GM21367 (cell line): ENCODE data around the gene OLFM2.
"Not testable (repeated sequence)": the region's sequence is repeated elsewhere in the genome, so short reads cannot be mapped to it uniquely, and the experiment has no call there.

Experiments
- ATAC-seq: cut with Tn5 transposase; IDR thresholded peaks from one replicate; pipeline ENCODE4 v1.9.1; 2021; ENCODE audit not compliant: unreplicated experiment

OLFM2 gene

DNA sequence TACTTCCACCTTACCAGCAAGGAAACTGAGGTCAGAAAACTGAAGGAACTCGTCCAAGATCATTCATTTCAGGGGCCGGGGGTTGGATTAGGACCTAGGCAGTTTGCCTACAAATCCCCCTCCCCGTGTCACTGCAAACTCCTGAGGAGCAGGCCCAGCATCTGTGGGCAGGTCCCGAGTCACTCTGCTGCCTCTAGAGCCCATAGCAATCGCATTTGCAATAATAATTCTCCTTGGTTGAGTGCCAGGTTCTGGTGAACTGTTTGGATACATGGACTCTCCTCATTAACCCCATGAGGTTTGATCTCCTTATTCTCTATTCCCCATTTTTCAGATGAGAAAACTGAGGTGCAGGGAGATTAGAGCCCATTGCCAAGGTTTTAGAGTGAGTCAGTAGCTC lies 100.3 kb downstream of the OLFM2 start:
- ATAC-seq, result no peak

DNA sequence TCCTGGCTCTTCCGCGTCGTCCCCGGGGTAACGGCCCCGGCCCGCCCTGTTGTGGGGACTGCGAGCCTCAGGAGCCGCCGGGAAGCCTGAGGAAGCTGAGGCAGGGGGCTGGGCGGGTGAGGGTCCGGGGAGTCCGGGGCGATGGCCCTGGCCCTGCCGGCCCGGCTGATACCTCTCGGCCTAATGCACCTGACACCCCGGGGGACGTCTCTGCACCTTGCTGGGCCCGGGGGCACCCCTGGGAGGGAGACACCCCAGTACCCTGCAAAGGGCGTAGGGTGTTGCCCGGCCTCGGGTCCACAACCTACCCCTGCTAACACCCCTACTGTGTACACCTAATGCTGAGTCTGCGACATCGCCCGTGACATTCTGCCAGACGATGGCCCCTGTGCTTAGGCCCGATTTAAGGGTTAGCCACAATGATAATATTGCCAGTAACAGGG lies 100.8 kb downstream of the OLFM2 start:
- ATAC-seq, result no peak

- peak; percentile 86 for ATAC-seq
Measured at GRCh38 chr19:9834726-9835506, 101.4 kb downstream of the OLFM2 start, which contains the start of gene PIN1. Gene PIN1, plus strand, starts transcription at chr19:9835318. Its CDS starts 27 bp downstream, at chr19:9835345.

- no peak for ATAC-seq
Measured at GRCh38 chr19:9834307-9834725, 102.0 kb downstream of the OLFM2 start.

DNA sequence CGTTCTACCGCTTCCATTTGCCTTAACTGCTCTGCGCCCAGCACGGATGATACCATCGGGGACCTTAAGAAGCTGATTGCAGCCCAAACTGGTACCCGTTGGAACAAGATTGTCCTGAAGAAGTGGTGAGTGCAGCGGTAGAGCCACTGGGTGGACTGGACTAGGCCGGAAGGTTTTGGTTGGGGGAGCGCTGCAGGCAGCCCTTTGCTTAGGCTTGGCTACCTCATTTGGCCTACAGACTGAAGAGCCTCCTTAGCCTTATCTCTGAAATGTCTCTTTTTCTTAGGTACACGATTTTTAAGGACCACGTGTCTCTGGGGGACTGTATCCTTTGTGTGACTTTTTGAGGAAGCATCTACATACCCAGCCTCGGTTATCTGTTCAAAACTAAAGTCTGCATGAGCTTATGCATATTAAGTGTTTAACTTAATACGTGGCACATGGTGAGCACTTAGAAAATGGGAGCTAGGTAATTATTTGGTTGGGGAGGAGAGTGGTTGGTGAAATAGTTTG lies 107.7 kb downstream of the OLFM2 start:
- ATAC-seq, result no peak

GRCh38 chr19:9827289-9828238 lies 108.8 kb downstream of the OLFM2 start, which contains the start of gene UBL5:
Gene UBL5, plus strand, starts transcription at chr19:9827918. Its CDS starts 420 bp downstream, at chr19:9828338.
- ATAC-seq, result peak; percentile 88

DNA sequence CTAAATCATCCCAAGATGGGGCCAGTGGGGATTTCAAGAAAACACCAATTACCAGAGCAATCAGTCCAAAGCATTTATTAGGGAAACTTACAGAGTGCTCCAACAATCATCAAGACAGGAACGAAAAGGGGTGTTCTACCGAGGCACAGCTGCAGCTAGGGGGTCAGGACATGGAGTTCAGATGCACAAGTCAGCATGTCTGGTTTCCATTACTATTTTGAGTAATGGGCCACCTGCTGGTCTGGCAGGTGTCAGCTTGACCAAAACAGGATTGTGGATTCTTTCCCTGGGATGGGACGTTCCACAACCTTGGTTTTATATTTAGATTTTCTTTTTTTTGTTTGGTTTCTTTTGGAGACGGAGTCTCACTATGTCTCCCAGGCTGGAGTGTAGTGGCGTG lies 112.5 kb downstream of the OLFM2 start:
- ATAC-seq, result no peak

DNA sequence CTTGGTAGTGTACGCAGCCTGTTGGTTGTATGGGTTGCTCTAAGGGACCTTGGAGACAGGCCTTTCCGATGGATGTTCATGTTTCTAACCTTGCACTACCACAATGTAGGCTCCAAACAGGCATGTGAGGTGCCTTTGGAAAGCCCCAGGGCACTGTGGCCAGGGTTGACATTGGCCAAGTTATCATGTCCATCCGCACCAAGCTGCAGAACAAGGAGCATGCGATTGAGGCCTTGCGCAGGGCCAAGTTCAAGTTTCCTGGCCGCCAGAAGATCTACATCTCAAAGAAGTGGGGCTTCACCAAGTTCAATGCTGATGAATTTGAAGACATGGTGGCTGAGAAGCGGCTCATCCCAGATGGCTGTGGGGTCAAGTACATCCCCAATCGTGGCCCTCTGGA lies 116.3 kb downstream of the OLFM2 start:
- ATAC-seq, result not testable (repeated sequence)

- ATAC-seq, result no peak
Measured at GRCh38 chr19:9819596-9819909, 116.8 kb downstream of the OLFM2 start.

DNA sequence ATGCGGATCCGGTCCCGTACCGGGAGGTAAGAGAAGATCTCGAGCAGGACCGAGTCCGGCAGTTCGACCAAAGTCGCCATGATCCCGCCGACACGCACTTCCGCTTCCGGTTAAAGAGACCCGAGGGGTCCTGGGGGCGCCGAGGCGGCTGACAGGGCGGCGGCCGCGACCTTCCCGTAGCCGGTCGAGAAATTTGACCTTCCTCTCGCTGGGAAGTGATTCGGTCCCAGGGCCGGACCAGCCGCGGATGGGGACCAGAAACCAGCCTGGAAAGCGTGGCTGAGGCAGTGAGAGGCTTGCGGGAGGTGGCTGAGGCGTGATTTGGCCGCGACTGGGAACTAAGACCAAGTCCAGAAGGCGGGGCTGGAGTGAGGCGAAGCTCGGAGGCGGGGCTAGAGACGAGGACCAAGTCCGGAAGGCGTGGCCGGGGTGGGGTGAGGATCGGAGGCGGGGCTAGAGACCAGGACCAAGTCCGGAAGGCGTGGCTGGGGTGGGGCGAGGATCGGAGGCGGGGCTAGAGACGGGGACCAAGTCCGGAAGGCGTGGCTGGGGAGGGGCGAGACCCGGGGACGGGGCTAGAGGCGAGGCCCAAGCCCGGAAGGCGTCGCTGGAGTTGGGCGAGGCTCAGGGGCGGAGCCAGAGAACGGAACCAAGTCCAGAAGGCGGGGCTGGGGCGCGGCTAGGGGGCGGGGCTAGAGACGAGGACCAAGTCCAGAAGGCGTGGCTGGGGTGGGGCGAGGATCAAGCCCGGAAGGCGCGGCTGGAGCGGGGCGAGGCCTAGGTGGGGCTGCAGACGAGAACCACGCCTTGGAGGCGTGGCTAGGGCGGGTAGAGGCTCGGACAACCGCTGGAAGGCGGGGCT lies 117.3 kb downstream of the OLFM2 start, which contains the start of gene FBXL12:
TSS of gene FBXL12 (minus strand) at position 346 of the 862 bp plus-strand sequence. CDS start at position 80, 266 bp downstream.
- ATAC-seq, result peak; percentile 70

GRCh38 chr19:9818175-9818733 lies 118.1 kb downstream of the OLFM2 start:
- no peak for ATAC-seq

GRCh38 chr19:9811139-9811538 lies 125.2 kb downstream of the OLFM2 start:
- no peak for ATAC-seq

DNA sequence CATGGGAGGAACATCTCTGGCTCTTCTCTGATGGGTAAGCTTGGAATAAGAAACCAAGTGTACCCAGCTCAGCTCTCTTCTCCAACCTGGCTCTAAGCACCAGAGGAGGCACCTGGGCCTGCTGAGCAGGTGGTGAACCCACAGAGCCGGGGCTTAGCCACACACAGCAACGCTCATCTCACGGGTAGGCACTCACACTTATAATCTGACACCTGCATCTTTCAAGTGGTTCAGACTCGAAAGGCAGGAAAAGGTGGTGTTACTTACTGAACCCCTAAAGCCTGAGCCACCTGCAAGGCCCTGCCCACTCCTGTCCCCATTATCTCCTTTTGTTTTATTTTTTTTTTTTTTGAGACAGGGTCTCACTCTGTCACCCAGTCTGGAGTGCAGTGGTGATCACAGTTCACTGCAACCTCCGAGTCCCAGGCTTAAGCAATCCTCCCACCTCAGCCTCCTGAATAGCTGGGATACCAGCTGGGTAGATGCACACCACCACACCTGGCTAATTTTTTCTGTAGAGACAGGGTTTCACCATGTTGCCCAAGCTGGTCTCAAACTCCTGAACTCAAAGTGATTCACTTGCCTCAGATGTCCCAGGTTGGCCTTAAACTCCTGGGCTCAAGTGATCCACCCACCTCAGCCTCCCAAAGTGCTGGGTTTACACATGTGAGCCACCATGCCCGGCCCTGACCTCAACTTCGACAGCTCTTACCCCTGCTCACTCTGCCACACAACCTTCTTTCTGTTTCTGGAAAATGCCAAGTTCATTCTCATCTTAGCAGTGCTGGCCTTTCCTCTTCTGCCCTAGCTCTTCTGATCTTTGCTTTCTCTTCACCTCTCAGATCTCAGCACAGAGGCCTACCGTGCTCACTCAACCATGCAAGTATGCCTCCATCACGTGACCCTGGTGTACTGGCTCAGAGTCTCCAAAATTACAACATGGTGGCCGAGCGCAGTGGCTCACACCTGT lies 127.2 kb downstream of the OLFM2 start:
- ATAC-seq, result no peak

DNA sequence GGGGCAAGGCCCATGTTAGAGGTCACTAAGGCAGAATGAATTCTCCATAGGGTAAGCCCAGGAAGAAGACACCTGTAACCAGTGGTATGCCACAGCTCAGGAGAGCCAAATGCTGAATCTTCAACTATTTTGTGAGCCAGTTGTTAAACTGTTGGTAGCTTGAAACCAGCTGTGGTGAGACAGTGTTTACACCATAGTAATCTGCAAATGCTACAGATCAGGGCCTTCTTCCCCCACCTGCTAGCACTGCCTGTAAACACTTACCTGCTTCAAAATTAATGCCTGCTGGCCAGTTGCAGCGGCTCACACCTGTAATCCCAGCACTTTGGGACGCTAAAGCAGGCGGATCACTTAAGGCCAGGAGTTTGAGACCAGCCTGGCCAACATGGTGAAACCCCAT lies 129.5 kb downstream of the OLFM2 start:
- ATAC-seq, result no peak
